ENCODE data around the gene CMTR1. TPM values are rescaled to one million over a fixed set of nuclear protein-coding genes. Genes with fewer than 3 reads are reported as not detected.

The CMTR1 gene
- total RNA-seq, 1 experiment from 2014 or later = 26.3 TPM

GRCh38 chr6:37478827-37479226, 45.8 kb downstream of the CMTR1 start:
- DNase-seq (ENCODE audit: low spot score) = no peak

- no peak for DNase-seq (ENCODE audit: low spot score)
Measured at GRCh38 chr6:37479266-37479854, 46.3 kb downstream of the CMTR1 start.

GRCh38 chr6:37480118-37480736, 47.2 kb downstream of the CMTR1 start:
- no peak for DNase-seq (ENCODE audit: low spot score)

- DNase-seq (ENCODE audit: low spot score) = no peak
Measured at GRCh38 chr6:37480951-37481534, 48.0 kb downstream of the CMTR1 start.

- DNase-seq (ENCODE audit: low spot score) = peak; percentile 25
Measured at GRCh38 chr6:37481711-37482605, 48.9 kb downstream of the CMTR1 start.

- DNase-seq (ENCODE audit: low spot score) = no peak
Measured at GRCh38 chr6:37482606-37483251, 49.7 kb downstream of the CMTR1 start.

- no peak for DNase-seq (ENCODE audit: low spot score)
Measured at GRCh38 chr6:37483252-37483901, 50.4 kb downstream of the CMTR1 start.

- peak; percentile 22 for DNase-seq (ENCODE audit: low spot score)
Measured at GRCh38 chr6:37483917-37484785, 51.1 kb downstream of the CMTR1 start.

- DNase-seq (ENCODE audit: low spot score) = no peak
Measured at GRCh38 chr6:37484786-37485170, 51.8 kb downstream of the CMTR1 start.

GRCh38 chr6:37485291-37485702, 52.3 kb downstream of the CMTR1 start:
- no peak for DNase-seq (ENCODE audit: low spot score)

- DNase-seq (ENCODE audit: low spot score) = no peak
Measured at GRCh38 chr6:37486121-37486839, 53.3 kb downstream of the CMTR1 start.

GRCh38 chr6:37487591-37488380, 54.8 kb downstream of the CMTR1 start:
- DNase-seq (ENCODE audit: low spot score) = no peak

- no peak for DNase-seq (ENCODE audit: low spot score)
Measured at GRCh38 chr6:37488476-37488875, 55.5 kb downstream of the CMTR1 start.

- no peak for DNase-seq (ENCODE audit: low spot score)
Measured at GRCh38 chr6:37489697-37490336, 56.8 kb downstream of the CMTR1 start.

- no peak for DNase-seq (ENCODE audit: low spot score)
Measured at GRCh38 chr6:37490536-37491170, 57.6 kb downstream of the CMTR1 start.

- no peak for DNase-seq (ENCODE audit: low spot score)
Measured at GRCh38 chr6:37491171-37491829, 58.3 kb downstream of the CMTR1 start.

- no peak for DNase-seq (ENCODE audit: low spot score)
Measured at GRCh38 chr6:37491830-37492208, 58.8 kb downstream of the CMTR1 start.
